K562 (cell line): ENCODE data around the gene AVPI1. TPM values are rescaled to one million over a fixed set of nuclear protein-coding genes. Genes with fewer than 3 reads are reported as not detected.

Experiments used
- ADNP ChIP-seq: fragments of 200-800 bp; sonication (Bioruptor generic); IDR thresholded peaks from 2 replicates; pipeline ENCODE4 v1.6.1; 2016; ENCODE audit warnings: missing genetic modification characterization, missing compliant biosample characterization
- BCOR ChIP-seq: fragments of 450-650 bp; IDR thresholded peaks from 2 replicates; pipeline ENCODE4 v1.6.1; 2016
- CBFA2T2 ChIP-seq: fragments of 450-650 bp; conservative IDR thresholded peaks from 2 replicates; pipeline ENCODE4 v1.6.1; 2017; ENCODE audit warnings: mild to moderate bottlenecking
- DACH1 ChIP-seq: fragments of 450-650 bp; IDR thresholded peaks from 2 replicates; pipeline ENCODE4 v1.6.1; 2018; ENCODE audit not compliant: partially characterized antibody
- FOXM1 ChIP-seq, 2 experiments: fragments of 450-650 bp in 1 of 2; sonication (generic) in 1 of 2; formaldehyde crosslinking in 1 of 2; IDR thresholded peaks; 2 replicates each; pipeline versions ENCODE4 v1.6.1 to v1.9.0; 2017 to 2022; ENCODE audit warnings: low read depth in 2 of 2, mild to moderate bottlenecking in 2 of 2, missing genetic modification reagents in 1 of 2, moderate library complexity in 1 of 2
- MAZ ChIP-seq, 2 experiments: fragments of 450-650 bp in 1 of 2; sonication (generic) in 1 of 2; formaldehyde crosslinking; IDR thresholded peaks in 1 of 2; conservative IDR thresholded peaks in 1 of 2; 2 replicates each; pipeline versions ENCODE4 v1.4.0 to v1.5.0; 2020; ENCODE audit warnings: mild to moderate bottlenecking in 1 of 2, missing genetic modification reagents in 1 of 2
- NBN ChIP-seq: fragments of 450-650 bp; IDR thresholded peaks from 2 replicates; pipeline ENCODE4 v1.6.1; 2016; ENCODE audit warnings: low read depth, mild to moderate bottlenecking
- NONO ChIP-seq, 2 experiments: fragments of 200-400 bp in 1 of 2; fragments of 450-650 bp in 1 of 2; formaldehyde crosslinking in 1 of 2; IDR thresholded peaks; 2 replicates each; pipeline ENCODE4 v1.6.1; 2017; ENCODE audit warnings: low read depth in 2 of 2, mild to moderate bottlenecking in 2 of 2, moderate library complexity in 2 of 2, low read length in 1 of 2
- NR2C2 ChIP-seq, 2 experiments: fragments of 200-800 bp in 1 of 2; sonication (Bioruptor generic) in 1 of 2; sonication (generic) in 1 of 2; formaldehyde crosslinking in 1 of 2; IDR thresholded peaks; 2 replicates each; pipeline versions ENCODE4 v1.6.1 to v1.8.0; 2016 to 2022; ENCODE audit warnings: mild to moderate bottlenecking in 1 of 2, missing compliant biosample characterization in 1 of 2, missing genetic modification characterization in 1 of 2, missing genetic modification reagents in 1 of 2
- PHF21A ChIP-seq: fragments of 450-650 bp; IDR thresholded peaks from 2 replicates; pipeline ENCODE4 v1.6.1; 2017; ENCODE audit warnings: low read depth, borderline replicate concordance
- SMARCA5 ChIP-seq: fragments of 450-650 bp; IDR thresholded peaks from 2 replicates; pipeline ENCODE4 v1.6.1; 2016
- TAF15 ChIP-seq: fragments of 200-400 bp; formaldehyde crosslinking; IDR thresholded peaks from 2 replicates; pipeline ENCODE4 v1.6.1; 2017; ENCODE audit warnings: mild to moderate bottlenecking, low read depth, low read length, moderate library complexity
- TAL1 ChIP-seq: fragments of 450-650 bp; IDR thresholded peaks from 2 replicates; pipeline ENCODE4 v1.6.1; 2016; ENCODE audit warnings: mild to moderate bottlenecking
- TEAD4 ChIP-seq, 2 experiments: sonication (generic) in 1 of 2; formaldehyde crosslinking in 1 of 2; IDR thresholded peaks; 2 replicates each; pipeline versions ENCODE4 v1.6.1 to v1.8.0; 2012 to 2022; ENCODE audit warnings: borderline replicate concordance in 1 of 2, inconsistent platforms in 1 of 2, low read length in 1 of 2, mild to moderate bottlenecking in 1 of 2, missing genetic modification reagents in 1 of 2
- ZBTB7A ChIP-seq: IDR thresholded peaks from 2 replicates; pipeline ENCODE4 v1.6.1; 2011; ENCODE audit warnings: low read depth, mild to moderate bottlenecking, low read length, moderate library complexity, borderline replicate concordance; ENCODE audit not compliant: control insufficient read depth
- polyA plus RNA-seq, 8 experiments: library from polyadenylated mRNA; depleted of rRNA in 4 of 8; stranded (reverse) in 5 of 8; unstranded in 3 of 8; fragments of >200 nt; fragmentation: Nextera tagmentation in 2 of 8; fragmentation: Illumina TruSeq in 1 of 8; extraction: Ambion mirVana in 2 of 8; extraction: Trizol in 1 of 8; gene quantifications; 2 replicates each; pipeline versions ENCODE4 v1.2.1 to v1.2.3, GENCODE V29; 2011 to 2014; ENCODE audit warnings: inconsistent platforms in 1 of 8, missing spikeins in 1 of 8
- total RNA-seq, 7 experiments: library from RNA; depleted of rRNA in 6 of 7; stranded (reverse); fragments of >200 nt in 6 of 7; fragmentation: Illumina TruSeq in 2 of 7; extraction: Trizol in 2 of 7; gene quantifications; 2 replicates each; pipeline versions ENCODE4 v1.2.1 to v1.2.3, GENCODE V29; 2011 to 2021; ENCODE audit warnings: low replicate concordance in 1 of 7
- TF ChIP-seq, protein P1 (sequence below): fragments of 250-450 bp; sonication (Bioruptor Pico); IDR thresholded peaks from 2 replicates; pipeline ENCODE4 v1.4.0; 2020
- TF ChIP-seq, protein P2 (sequence below): sonication (generic); formaldehyde crosslinking; IDR thresholded peaks from 2 replicates; pipeline ENCODE4 v1.8.0; 2022; ENCODE audit warnings: missing genetic modification reagents, mild to moderate bottlenecking, moderate library complexity, borderline replicate concordance
- TF ChIP-seq, protein P3 (sequence below): fragments of 250-450 bp; sonication (Bioruptor Pico); IDR thresholded peaks from 2 replicates; pipeline ENCODE4 v1.5.0; 2021; ENCODE audit warnings: mild to moderate bottlenecking, moderate library complexity
- TF ChIP-seq, protein P4 (sequence below): fragments of 450-650 bp; IDR thresholded peaks from 2 replicates; pipeline ENCODE4 v1.6.1; 2016; ENCODE audit warnings: borderline replicate concordance

Gene AVPI1
- total and polyA plus RNA-seq, 9 of the 15 experiments (the other 6 are each of a cell fraction or from before 2014, with no cell fraction given), result 0.90 to 10.4 (median 7.4) TPM

DNA sequence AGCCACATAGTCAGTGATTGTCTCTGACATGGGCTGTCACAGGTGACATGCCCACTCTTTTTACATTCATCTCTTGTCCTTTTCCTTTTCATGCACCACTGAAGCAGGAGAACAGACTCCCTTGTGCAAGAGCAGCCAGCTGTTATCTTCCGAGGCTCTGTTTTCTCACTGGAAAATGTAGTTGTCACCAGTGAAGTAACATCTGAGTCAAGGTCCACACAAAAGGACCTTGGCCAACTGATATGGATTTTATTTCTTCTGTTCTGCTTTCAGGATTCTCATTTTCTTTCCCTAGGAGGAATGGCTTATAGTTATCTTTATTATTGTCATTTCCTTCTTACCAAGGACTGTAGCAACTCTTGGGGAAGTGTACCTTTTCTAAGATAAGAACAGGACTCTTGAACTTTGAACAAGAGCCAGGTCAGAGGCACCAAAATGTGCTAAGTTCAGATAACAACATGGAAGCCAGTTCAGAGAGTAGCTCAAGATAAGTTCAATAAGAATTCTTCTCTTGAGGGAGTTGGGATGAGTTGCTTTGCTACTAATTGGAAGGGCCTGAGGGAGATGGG, 22.7 kb downstream of the AVPI1 start (continued):
- TF ChIP-seq, protein P1, sequence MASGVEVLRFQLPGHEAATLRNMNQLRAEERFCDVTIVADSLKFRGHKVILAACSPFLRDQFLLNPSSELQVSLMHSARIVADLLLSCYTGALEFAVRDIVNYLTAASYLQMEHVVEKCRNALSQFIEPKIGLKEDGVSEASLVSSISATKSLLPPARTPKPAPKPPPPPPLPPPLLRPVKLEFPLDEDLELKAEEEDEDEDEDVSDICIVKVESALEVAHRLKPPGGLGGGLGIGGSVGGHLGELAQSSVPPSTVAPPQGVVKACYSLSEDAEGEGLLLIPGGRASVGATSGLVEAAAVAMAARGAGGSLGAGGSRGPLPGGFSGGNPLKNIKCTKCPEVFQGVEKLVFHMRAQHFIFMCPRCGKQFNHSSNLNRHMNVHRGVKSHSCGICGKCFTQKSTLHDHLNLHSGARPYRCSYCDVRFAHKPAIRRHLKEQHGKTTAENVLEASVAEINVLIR, result 0 out of 2 replicates have a peak, but pooled peaks have one; percentile 36
- TF ChIP-seq, protein P2, sequence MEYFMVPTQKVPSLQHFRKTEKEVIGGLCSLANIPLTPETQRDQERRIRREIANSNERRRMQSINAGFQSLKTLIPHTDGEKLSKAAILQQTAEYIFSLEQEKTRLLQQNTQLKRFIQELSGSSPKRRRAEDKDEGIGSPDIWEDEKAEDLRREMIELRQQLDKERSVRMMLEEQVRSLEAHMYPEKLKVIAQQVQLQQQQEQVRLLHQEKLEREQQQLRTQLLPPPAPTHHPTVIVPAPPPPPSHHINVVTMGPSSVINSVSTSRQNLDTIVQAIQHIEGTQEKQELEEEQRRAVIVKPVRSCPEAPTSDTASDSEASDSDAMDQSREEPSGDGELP (CRISPR knock-in tag), result peak; percentile 57; the same call in 1 of the 2 replicates
- TF ChIP-seq DACH1 (peak; percentile 24), SMARCA5 (peak; percentile 51; the same call in 1 of the 2 replicates), FOXM1 (IDR thresholded peaks at IDR 0.05; ENCODE audit: low read depth) (peak; percentile 67), FOXM1 (CRISPR knock-in tag; IDR thresholded peaks at IDR 0.05; ENCODE audit: low read depth) (no peak), NR2C2 (CRISPR knock-in tag; IDR thresholded peaks at IDR 0.05) (no peak), NR2C2 (tag; IDR thresholded peaks at IDR 0.05) (peak; percentile 89), ZBTB7A (no peak), BCOR (peak; percentile 34; the same call in 1 of the 2 replicates), ADNP (tag) (peak; percentile 45; the same call in 1 of the 2 replicates), TAL1 (peak; percentile 93), TAF15 (no peak), PHF21A (no peak), TEAD4 (IDR thresholded peaks at IDR 0.05; ENCODE audit: low read length) (peak; percentile 94), TEAD4 (CRISPR knock-in tag; IDR thresholded peaks at IDR 0.05; ENCODE audit: borderline replicate concordance) (no peak), CBFA2T2 (peak; percentile 92), MAZ (CRISPR knock-in tag; conservative IDR thresholded peaks at IDR 0.05 in 1 of 2, IDR thresholded peaks at IDR 0.05 in 1 of 2) (0 out of 4 replicates have a peak, but pooled peaks of 1 of the 2 experiments have one; percentile 18), NBN (peak; percentile 48; the same call in 1 of the 2 replicates), NONO (IDR thresholded peaks at IDR 0.05; ENCODE audit: low read depth in 2 of 2, low read length in 1 of 2) (0 out of 4 replicates have a peak, but pooled peaks of 1 of the 2 experiments have one; percentile 21)
- TF ChIP-seq, protein P3, sequence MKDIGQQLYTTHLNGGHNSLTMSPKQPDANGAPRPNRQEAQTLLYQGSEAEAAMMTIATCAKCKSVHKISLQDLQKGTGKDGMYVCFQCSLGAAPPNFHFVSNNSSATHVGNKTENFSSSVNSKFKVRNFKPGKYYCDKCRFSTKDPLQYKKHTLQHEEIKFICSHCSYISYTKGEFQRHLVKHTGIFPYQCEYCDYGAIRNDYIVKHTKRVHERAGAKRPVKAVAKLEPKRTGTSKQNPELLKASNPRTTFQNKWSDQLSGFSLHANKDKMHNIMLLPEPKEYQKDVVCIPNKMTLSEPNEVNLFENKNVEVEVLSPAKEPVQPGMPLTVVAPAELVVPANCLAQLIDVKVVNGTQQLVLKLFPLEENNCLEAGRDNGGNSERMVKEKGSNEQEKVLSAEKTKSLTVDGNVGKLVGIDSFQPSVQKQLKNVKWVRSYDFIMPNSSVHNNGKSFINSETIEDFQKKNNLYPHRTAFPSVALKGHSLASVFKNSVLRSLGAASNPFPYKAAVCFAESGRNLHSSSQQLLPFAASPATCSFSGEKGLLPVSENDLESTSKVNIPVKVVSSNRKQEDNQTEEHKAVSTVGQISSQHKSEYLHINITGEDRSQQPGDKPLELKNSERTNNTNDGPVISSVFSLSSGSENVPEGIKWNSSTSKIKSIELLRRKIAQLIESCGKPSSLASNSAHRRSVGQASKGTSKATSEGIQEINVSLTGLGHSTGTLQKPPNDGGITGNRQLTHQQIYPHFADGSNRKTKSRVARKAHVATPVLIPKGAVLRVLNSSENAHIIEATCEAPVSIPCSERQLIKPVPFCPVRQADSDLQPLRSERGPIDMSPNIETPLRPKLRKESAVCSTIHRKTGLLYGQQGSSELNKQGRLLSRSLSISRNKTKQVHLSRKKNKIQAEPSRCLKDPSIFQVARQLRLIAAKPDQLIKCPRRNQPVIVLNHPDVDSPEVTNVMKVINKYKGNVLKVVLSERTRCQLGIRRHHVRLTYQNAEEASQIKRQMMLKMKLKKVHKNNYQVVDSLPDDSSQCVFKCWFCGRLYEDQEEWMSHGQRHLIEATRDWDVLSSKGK, result no peak
- TF ChIP-seq, protein P4, sequence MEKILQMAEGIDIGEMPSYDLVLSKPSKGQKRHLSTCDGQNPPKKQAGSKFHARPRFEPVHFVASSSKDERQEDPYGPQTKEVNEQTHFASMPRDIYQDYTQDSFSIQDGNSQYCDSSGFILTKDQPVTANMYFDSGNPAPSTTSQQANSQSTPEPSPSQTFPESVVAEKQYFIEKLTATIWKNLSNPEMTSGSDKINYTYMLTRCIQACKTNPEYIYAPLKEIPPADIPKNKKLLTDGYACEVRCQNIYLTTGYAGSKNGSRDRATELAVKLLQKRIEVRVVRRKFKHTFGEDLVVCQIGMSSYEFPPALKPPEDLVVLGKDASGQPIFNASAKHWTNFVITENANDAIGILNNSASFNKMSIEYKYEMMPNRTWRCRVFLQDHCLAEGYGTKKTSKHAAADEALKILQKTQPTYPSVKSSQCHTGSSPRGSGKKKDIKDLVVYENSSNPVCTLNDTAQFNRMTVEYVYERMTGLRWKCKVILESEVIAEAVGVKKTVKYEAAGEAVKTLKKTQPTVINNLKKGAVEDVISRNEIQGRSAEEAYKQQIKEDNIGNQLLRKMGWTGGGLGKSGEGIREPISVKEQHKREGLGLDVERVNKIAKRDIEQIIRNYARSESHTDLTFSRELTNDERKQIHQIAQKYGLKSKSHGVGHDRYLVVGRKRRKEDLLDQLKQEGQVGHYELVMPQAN, result peak; percentile 19; the same call in 1 of the 2 replicates
